Neuronal stem cell (in vitro differentiated cells): Measurements from ENCODE around the gene AFP.

Source experiments
- DNase-seq: peaks from one replicate; pipeline ENCODE4 v3.0.0-alpha.2; 2013; ENCODE audit warnings: low spot score
- H2AFZ ChIP-seq: one replicate; pipeline ENCODE4 v1.6.1; 2013; ENCODE audit warnings: mild to moderate bottlenecking, low read length, inconsistent platforms
- H2AK5ac ChIP-seq: 2 replicates; pipeline ENCODE4 v1.6.1; 2013; ENCODE audit warnings: low read depth, mild to moderate bottlenecking, inconsistent platforms, low read length, moderate library complexity, mixed read lengths
- H2BK120ac ChIP-seq: 2 replicates; pipeline ENCODE4 v1.6.1; 2013; ENCODE audit warnings: low read depth, mild to moderate bottlenecking, inconsistent platforms, low read length, moderate library complexity, mixed read lengths
- H2BK12ac ChIP-seq: one replicate; pipeline ENCODE4 v1.6.1; 2013; ENCODE audit warnings: low read length, inconsistent platforms
- H2BK15ac ChIP-seq: 2 replicates; pipeline ENCODE4 v1.6.1; 2013; ENCODE audit warnings: mild to moderate bottlenecking, low read length, inconsistent platforms, mixed read lengths
- H2BK5ac ChIP-seq: one replicate; pipeline ENCODE4 v1.6.1; 2013; ENCODE audit warnings: inconsistent platforms, mild to moderate bottlenecking, low read length, moderate library complexity
- H3K14ac ChIP-seq: one replicate; pipeline ENCODE4 v1.6.1; 2013; ENCODE audit warnings: low read length, inconsistent platforms
- H3K18ac ChIP-seq: 2 replicates; pipeline ENCODE4 v1.6.1; 2013; ENCODE audit warnings: low read length, inconsistent platforms
- H3K23ac ChIP-seq: 2 replicates; pipeline ENCODE4 v1.6.1; 2013; ENCODE audit warnings: low read depth, mild to moderate bottlenecking, mixed read lengths, low read length, inconsistent platforms; ENCODE audit not compliant: poor library complexity
- H3K27ac ChIP-seq: replicated peaks from 3 replicates; pipeline ENCODE4 v1.5.1; 2013; ENCODE audit warnings: low read length, inconsistent platforms
- H3K27me3 ChIP-seq, 3 experiments: 2 replicates each; pipeline ENCODE4 v1.6.1; 2013; ENCODE audit warnings: low read length in 3 of 3, mild to moderate bottlenecking in 2 of 3, inconsistent platforms in 1 of 3, low read depth in 1 of 3, mixed read lengths in 1 of 3, moderate library complexity in 1 of 3; ENCODE audit not compliant: control insufficient read depth in 3 of 3, insufficient read depth in 3 of 3
- H3K36me3 ChIP-seq, 2 donors: replicated peaks in 1 of 2; 2 replicates each; pipeline ENCODE4 v1.6.1; 2013; ENCODE audit warnings: low read length in 2 of 2; ENCODE audit not compliant: control insufficient read depth in 2 of 2, insufficient read depth in 2 of 2
- H3K4ac ChIP-seq: 2 replicates; pipeline ENCODE4 v1.6.1; 2013; ENCODE audit warnings: inconsistent platforms, mild to moderate bottlenecking, low read length, moderate library complexity
- H3K4me1 ChIP-seq, 2 donors: 1 replicate in 1 of 2; 2 replicates in 1 of 2; pipeline ENCODE4 v1.6.1; 2013; ENCODE audit warnings: low read length in 2 of 2, low read depth in 1 of 2; ENCODE audit not compliant: control insufficient read depth in 2 of 2, insufficient read depth in 1 of 2
- H3K4me2 ChIP-seq: one replicate; pipeline ENCODE4 v1.6.1; 2013; ENCODE audit warnings: mild to moderate bottlenecking, low read length, inconsistent platforms; ENCODE audit not compliant: insufficient read depth, poor library complexity, severe bottlenecking
- H3K4me3 ChIP-seq, 2 donors: 2 replicates each; pipeline ENCODE4 v1.5.1; 2013; ENCODE audit warnings: low read length in 2 of 2, mild to moderate bottlenecking in 2 of 2, inconsistent platforms in 1 of 2, moderate library complexity in 1 of 2
- H3K79me1 ChIP-seq: one replicate; pipeline ENCODE4 v1.6.1; 2013; ENCODE audit warnings: low read depth, mild to moderate bottlenecking, inconsistent platforms, low read length, moderate library complexity
- H3K9ac ChIP-seq: one replicate; pipeline ENCODE4 v1.6.1; 2013; ENCODE audit warnings: mild to moderate bottlenecking, low read depth, low read length, inconsistent platforms; ENCODE audit not compliant: poor library complexity
- H3K9me3 ChIP-seq, 2 donors: replicated peaks in 1 of 2; 2 replicates each; pipeline versions ENCODE3 to v1.6.1; 2013; ENCODE audit warnings: low read length in 2 of 2, mild to moderate bottlenecking in 2 of 2, inconsistent platforms in 1 of 2, low read depth in 1 of 2, mixed read lengths in 1 of 2, moderate library complexity in 1 of 2; ENCODE audit not compliant: control insufficient read depth in 2 of 2, insufficient read depth in 1 of 2
- H4K8ac ChIP-seq: one replicate; pipeline ENCODE4 v1.6.1; 2013; ENCODE audit warnings: low read depth, mild to moderate bottlenecking, inconsistent platforms, low read length, moderate library complexity
- H4K91ac ChIP-seq: one replicate; pipeline ENCODE4 v1.6.1; 2013; ENCODE audit warnings: low read length, low read depth, mild to moderate bottlenecking, inconsistent platforms; ENCODE audit not compliant: poor library complexity
- WGBS, 2 donors: extraction: QIAGEN DNeasy Blood & Tissue Kit; methylation state at CpG; one replicate each; pipeline ENCODE4 v1.1.7; 2013; ENCODE audit warnings: missing lambda C conversion rate in 2 of 2, mixed read lengths in 1 of 2; ENCODE audit not compliant: insufficient read length in 2 of 2, insufficient replicate concordance in 1 of 2; ENCODE audit errors: extremely low coverage in 2 of 2; 5-methylcytosine and 5-hydroxymethylcytosine counted together

Gene AFP

DNA sequence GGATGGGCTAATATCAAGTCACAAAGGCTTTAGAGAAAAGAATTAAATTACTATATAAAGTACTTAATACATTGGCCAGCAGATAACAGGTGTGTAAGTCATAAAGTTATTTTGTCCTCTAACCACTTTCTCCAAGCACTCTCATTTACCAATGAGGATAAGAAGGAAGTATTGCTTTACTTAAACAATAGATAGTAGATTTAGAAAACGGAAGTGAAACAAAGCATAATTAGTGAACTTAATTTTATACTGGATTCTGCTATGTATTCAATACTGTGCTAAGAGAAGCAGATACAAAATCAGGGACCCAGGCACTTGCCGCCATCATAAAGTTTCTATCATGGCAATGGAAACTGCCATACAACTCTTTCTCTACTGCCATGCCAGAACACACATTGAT is 69.5 kb downstream of the AFP start:
- H3K4me1 ChIP-seq, result peaks cover 0 to 3% of the 10 kb centered on the region in 2 donors
- H3K9ac ChIP-seq, result no peak overlapping the region
- H3K4me2 ChIP-seq, result no peak overlapping the region
- no CpG with 5 or more reads among the region's 2 CpGs for WGBS, 2 donors
- H3K27me3 ChIP-seq, result no peaks in the 10 kb centered on the region
- H3K9me3 ChIP-seq, result no peaks in the 10 kb centered on the region
- H3K27ac ChIP-seq, result no peak overlapping the region
- no peak overlapping the region for H2BK15ac ChIP-seq
- H4K8ac ChIP-seq, result no peak overlapping the region
- no peaks in the 10 kb centered on the region for H3K79me1 ChIP-seq
- no peaks in the 10 kb centered on the region for H3K36me3 ChIP-seq
- H3K4me3 ChIP-seq, result no peak overlapping the region
- H2AFZ ChIP-seq, result no peak overlapping the region
- DNase-seq, result no peak
- no peak overlapping the region for H3K4ac ChIP-seq
- H2BK12ac ChIP-seq, result no peak overlapping the region
- no peak overlapping the region for H2BK120ac ChIP-seq
- no peak overlapping the region for H3K18ac ChIP-seq
- H2BK5ac ChIP-seq, result no peak overlapping the region
- no peak overlapping the region for H3K14ac ChIP-seq
- H3K23ac ChIP-seq, result no peak overlapping the region
- no peak overlapping the region for H2AK5ac ChIP-seq
- H4K91ac ChIP-seq, result no peak overlapping the region
